Measurements from ENCODE around the gene SLC25A22. TPM values are rescaled to one million over a fixed set of nuclear protein-coding genes. Genes with fewer than 3 reads are reported as not detected.

SLC25A22 gene
- total RNA-seq, 1 donor from 2014 or later: 8.0 TPM

DNA sequence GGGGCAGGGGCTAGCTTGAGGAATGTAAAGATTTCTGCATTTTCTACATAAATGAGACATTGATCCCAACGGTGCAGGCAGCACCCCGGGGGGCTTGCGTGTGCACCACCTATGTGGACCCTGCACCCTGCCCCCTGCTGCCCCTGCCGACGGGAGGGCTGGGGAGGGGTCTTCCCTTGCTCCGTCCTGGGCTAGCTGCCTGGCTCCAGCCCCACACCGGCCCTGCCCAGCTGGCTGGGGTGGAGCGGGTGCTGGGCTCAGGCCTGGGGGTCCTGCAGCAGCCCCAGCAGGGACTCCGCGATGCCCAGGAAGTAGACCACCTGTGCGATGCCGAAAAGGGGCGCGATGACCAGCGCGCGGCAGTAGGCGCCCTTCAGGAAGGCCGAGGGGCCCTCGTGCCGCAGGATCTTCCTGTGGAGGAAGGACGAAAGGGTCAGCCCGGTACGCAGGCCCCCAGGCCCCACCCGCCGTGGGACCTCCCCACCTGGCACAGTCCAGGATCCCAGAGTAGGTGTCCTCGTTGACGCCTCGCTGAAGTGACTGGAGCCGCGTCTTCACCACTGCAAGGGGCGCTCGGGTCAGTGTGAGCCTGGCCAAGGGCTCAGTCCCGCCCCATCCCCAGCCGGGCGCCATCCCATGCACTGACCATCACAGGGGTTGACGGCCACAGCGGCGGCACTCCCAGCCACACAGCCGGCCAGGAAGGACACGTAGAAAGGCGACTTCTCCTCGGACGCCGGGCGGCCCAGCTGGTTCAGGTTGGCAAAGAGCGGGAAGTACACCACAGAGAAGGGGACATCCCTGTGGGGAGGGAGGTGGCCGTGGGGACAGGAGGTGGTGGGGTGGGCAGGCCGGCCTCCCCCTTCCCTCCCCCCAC, 6.2 kb downstream of the SLC25A22 start:
- DNase-seq (ENCODE audit: low read depth): no peak

DNA sequence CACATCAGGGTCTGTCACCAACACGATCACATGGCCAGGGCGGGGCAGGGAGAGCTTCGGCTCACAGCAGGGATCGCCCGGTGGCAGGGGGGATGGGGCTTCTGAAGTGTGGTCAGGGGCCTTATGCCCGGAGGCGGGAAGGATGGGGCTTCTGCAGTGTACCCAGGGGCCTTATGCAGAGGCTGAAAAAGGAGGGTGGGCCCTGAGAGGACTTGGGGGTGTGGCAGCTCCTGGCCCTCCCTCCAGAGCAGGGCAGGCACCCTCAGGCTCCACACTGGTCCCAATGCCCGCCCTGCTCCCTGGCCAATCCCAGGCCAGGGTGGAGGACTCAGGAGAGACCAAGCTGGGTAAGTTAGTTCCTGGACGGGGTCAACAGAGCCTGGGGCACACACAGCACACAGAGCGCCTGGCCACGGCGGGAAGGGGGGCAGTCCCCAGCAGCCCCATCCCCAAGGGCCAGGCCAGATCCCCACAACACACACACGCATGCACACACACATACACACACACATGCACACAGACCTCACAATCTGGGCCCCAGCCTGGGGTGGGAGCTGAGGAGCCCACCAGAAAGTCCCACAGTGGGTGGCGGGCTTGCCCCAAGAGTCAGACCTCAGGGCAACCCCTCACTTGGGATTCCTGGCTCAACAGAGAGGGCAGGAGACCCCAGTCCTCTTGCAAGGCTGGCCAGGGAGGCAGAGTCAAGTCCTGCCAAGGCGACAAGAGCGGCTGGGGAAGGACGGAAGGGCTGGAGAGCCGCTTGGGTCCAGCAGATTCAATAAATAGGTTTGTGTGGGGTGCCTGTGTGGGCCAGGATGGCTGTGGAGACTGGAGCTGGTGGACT, 7.1 kb downstream of the SLC25A22 start:
- peak; percentile 40 for DNase-seq (ENCODE audit: low read depth)

DNA sequence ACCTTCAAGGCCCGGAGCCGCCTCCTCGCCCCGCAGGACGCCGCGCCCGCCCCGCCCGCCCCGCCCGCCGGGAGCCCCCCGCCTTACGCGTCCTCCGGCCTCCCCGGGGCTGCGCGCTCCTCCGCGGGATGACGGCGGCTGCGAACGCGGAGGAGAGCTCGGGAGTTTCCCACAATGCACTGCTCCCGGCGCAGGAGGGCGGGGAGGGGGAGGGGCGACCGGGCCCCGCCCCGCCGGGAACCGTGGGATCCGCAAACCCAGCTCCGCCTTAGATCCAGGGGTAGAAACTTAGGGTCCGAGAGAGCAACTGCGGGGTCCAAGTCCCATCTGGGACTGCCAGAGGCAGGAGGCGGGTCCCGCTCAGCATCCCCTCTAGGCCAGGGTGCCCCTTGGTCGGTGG, 8.1 kb downstream of the SLC25A22 start, which contains the start of gene CEND1:
Gene CEND1, minus strand, starts transcription at position 148 of the 400 bp plus-strand sequence. CDS start 1,514 bp downstream, outside the sequence.
- peak; percentile 52 for DNase-seq (ENCODE audit: low read depth)

DNA sequence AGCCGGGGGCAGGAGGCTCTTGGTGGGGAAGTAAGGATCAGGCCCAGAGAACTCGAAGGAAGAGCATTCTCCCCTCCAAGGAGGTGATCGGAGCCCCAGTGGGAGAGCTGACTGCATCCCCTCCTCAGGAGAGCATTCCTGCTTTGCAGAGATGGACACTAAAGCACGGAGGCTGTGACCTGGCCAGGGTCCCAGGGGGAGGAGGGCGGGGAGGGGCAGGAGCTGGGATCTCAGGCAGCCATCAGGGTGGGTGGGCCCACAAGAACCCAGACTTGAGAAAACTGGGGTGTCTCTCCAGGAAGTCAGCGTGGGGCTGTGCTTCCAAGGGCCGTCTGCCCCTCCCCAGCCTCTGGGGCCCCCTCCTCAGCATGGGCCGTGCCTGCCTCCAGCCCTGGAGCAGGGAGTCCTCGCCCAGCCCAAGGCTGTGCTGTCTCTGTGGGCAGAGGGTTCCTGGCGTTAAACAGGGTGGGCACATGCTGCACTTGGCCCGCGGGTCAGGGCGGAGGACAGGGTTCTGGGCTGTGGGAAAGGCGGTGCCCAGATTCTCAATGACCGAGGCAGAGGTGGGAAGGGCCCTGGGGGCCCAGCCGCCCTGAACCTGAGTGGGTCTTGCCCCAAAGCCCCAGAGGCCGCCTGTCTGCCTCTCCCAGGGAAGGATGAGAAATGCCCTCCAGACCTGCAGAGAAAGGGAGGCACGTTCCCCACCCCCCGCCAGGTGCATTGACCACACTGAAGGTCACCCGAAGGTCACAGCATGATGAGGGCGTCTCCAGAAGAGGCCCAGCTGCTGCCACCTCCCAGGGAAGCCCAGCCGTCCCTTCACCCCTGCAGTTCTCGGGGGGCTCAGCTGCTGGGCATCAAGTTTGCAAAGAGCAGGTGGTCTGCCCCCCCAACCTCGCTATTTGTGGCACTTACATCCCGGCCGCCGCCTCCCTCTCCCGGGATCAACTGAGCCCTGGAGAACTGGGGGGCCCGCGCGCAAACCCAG, 8.8 kb downstream of the SLC25A22 start:
- peak; percentile 50 for DNase-seq (ENCODE audit: low read depth)

DNA sequence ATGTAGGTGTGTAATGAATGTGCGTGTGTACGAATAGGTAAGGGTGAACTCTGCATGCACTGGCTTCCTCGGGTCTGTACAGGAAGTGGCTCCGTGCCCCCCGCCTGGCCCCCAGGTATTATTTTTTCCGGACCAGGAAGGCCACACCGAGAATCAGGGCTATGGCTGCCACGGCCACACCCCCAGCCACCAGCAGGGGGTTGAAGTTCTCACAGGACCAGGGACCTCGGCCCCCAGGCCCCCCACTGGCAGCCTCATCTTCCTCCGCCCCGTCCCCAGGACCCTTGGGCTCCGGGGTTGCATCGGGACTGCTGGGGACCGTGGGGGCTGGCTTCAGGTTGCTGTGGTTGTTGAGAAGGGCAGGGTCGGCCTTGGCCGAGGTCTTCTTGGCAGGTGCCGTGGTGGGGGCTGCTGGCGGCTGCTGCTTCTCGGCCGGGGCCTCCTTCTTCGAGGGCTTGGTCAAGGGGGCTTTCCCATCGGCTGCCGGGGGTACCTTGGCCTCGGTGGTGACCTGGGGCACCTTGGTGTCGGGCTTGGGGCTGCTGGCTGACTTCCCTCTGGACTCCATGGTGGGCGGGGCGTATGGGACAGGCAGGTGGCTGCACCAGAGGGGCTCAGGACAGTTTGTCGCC, 10.0 kb downstream of the SLC25A22 start:
- no peak for DNase-seq (ENCODE audit: low read depth)

DNA sequence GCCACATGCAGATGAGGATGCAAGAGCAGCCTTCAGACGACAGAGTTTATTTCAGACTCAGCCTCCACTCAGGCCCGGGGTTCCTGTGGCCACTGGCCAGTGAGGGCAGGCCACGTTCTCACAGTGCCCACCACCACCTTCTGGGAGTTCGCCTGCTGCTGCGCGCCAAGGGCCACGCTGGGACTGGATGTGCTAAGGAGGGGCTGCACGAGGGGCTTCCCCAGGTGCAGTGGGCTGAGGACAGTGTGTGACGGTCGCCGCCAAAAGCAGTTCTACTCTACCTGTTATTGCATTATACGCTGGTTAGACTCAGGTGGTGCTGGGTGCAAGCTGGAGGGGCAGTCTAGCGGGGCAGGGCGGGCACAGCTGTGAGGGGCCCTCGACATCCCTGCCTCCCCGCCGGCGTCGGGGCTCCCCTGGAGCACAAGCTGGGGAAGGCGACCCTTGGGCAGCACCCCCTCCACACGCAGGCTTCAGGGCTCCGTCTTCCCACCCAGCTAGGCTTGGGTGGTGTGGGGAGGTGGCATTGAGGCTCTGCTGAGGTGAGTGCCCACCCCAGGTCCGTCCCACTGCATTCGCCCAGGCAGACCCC, 10.9 kb downstream of the SLC25A22 start:
- DNase-seq (ENCODE audit: low read depth): no peak

DNA sequence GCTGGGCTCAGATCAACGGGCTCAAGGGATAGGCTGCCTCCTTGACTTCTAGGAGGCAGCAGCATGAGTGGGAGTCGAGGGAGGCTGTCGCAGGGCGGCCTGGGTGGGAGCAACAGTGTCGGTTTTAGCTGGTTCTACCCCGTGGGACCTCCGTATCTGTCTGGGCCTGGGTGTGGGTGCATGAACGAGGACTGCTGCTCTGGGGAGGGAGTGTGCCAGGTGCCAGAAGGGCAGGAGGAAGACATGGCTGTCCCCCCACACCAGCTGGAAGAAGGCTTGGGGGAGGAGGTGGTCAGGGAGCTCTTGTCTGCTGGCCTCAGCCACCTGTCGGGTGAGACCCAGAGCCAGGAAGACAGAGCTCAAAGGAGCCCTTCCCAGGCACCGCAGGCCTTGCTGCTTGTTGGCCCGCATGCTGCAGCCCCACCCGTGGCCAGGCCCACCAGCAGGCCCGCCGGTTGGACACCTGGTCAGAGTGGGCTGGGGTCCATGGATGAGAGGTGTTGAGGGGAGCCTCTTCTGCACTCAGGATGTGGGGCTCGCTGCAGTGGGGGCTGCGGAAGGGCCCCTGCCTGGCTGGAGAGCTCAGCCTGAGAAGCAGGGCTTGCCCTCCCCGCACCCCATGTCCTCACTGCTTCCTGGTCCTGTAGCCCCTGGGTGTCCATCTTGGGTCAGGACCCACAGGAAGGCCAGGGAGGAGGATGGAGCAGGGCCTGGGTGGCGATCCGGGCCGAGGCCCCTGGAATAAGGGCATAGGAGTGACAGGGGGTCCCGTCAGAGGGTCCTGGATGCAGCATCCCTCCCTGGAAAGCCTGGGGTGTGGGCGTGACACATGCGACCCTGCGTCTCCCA, 11.6 kb downstream of the SLC25A22 start:
- DNase-seq (ENCODE audit: low read depth): peak; percentile 78

DNA sequence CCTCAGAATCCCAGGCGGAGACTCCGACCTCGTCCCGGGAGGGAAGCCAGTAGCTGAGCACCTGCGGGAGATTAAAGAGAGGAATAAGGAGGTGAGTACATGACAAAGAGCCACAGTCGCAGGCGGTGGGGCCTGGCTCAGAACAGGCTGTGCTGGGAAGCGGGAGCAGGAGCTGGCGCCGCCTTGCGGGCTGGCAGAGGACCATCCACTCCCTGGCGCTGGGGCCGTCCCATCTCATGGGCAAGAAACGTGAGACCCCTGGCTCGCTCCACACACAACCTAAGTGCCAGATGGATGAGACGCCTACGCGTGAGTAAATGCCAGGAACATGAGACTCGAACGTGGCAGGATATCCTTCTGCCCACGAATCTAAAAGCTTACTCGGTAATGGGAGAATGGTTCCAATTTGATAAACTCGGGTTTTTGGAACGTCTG, 14.5 kb downstream of the SLC25A22 start:
- DNase-seq (ENCODE audit: low read depth): peak; percentile 32

DNA sequence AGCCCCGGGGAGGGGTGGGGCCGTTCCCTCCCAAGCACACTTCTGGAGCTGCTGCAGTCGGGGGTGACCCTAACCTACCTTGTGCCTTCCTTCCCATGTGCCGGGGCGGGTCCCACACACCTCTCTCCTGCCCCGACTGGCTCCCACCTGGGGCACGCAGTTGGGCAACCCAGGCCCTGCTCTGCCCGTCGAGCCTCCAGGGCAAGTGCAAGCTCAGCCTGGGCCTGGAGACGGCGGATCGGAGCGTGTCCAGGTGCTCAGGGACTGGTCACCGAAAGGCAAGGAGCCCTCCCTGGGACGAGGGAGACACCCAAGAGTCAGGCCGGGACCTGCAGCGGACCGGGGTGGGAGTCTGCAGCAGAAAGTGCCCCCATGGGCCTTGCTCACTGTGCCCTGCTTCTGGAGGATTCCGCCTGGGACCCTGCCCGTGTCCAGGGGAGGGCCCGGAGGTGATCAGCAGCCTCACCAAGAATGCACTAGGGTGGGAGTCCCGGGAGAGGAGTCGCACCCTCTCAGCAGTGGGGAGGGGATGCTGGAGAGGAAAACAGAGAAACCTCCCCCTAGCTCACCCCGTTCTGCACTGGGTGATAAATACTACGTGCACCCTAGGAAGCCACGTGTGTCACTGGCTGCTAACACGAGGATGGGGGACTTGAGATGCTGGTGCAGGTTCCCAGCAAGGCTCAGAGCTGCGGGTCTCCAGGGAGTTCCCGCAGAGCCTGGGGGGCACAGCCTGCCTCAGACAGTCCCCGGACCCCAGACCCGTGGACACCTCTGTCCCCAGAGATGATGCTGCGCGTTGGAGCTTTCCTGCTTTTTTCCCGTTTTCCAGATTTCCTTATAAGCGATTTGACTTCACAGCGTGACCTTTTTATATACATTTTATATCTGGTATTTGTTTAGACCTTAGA, 15.6 kb downstream of the SLC25A22 start:
- no peak for DNase-seq (ENCODE audit: low read depth)

DNA sequence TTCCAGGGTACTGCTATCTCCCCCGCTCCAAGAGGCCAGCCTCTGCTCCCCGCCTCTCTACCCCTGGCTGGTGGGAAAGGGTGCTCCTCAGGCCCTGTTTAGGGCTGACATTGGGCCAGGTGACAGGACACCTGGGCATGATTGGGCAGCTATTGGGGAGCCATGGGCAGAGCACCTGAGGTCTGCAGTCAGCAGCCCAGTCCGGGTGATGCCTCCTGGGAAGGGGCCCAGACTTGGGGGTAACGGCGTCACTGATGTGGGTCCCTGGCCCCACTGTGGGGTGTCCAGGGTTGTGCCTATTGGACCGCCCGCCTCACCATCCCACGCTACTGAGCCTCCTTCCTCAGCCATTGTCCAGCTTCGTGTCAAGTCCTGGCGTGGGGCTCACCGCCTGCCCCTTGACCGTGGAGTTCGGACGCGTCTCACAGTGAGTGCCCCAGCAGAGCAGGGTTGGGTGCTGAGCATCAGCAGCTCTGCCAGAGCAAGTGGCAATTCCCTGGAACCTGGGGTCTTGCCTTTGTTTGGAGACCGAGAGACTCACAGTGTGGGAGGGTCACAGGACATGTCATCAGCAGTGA, 18.0 kb downstream of the SLC25A22 start:
- no peak for DNase-seq (ENCODE audit: low read depth)

DNA sequence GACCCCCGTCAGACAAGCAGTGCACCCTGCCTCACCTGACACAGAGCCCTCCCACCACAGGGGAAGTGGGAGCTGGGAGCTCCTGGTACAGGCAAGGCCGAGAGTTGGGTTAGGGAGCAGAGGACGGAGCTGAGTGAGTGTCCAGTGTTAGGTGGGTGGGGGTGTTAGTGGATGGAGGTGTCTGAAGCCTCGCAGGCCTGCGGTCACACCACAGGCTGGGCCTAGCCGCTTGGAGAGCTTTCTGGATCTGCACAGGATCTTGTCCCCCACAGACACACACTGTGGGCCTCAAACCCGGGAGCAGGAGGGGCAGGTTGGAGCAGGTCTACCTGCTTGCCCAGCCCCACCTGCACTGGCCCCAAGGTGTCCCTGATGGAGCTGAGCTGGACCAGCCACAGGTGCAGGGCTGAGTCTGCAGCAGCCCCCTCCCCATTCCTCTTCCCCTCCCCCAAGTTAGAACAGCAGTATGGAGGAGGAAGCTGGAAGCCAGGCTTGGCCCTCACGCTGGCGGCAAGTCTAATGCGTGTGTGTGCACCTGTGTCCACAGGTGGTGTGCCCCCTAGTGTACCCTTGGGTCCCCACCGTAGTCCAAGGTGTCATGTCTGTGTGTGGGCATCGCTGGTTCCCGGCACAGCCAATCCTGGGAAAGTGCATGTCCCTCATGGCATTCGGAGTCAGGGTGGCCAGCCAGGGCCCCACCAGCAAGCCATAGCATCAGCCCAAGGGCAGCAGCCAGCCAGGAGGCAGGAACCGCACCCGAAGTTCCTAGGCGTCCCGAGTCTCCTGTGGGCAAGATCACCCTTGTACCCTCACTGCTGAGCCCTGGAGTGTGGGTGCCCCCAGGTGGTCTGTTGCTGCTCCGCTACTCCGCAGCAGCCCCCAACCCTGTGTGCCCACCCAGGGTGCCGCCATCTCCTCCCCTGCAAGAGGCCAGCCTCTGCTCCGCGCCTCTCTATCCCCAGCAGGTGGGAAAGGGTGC, 18.8 kb downstream of the SLC25A22 start:
- DNase-seq (ENCODE audit: low read depth): no peak

DNA sequence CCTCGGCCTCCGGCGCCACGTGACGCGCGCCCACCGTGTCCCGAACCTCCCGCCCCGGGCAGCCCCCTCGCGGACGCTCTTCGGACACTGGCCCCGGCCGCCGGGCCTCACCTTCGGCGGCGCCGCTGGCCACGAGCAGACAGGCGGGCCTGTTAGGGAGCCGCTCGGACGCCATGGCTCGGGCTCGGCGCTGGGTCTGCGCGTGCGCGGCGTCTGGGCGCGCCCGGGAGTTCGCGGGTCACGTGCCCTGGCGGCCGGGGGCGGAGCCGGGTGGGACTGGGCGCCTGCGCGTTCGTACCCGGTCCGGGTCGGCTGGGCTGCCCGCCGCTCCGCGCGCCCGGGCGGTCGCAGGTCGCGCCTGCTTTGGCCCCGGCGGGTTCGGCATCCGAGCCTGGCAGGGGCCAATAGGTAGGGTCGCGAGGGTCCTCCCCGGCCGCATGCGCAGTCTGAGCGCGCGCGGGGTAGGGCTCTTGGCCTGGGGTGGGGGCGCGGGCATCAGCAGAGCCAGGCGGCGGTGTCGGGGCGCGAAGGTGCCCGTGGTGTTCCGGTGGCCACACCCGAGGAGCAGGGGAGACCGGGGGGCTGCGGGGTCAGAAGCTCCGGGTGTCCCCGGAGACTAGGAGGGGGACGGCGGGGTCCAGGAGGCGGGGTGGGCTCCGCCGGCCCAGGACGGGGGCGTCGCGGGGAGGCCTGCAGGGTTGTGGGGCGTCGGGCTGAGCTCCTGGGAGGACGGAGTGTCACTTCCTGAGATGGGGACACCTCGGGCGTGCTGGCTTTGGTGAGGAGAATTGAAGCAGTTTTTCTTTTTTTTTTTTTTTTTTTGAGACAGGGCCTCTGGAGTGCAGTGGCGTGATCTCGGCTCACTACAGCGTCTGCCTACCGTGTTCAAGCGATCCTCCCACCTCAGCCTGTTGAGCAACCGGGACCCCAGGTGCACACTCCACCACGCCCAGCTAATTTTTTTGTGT, 20.5 kb downstream of the SLC25A22 start, which contains the start of gene GATD1:
Gene GATD1, minus strand, starts transcription at position 200 of the 968 bp plus-strand sequence. Its CDS starts 25 bp downstream, at position 175.
- peak; percentile 88 for DNase-seq (ENCODE audit: low read depth)

DNA sequence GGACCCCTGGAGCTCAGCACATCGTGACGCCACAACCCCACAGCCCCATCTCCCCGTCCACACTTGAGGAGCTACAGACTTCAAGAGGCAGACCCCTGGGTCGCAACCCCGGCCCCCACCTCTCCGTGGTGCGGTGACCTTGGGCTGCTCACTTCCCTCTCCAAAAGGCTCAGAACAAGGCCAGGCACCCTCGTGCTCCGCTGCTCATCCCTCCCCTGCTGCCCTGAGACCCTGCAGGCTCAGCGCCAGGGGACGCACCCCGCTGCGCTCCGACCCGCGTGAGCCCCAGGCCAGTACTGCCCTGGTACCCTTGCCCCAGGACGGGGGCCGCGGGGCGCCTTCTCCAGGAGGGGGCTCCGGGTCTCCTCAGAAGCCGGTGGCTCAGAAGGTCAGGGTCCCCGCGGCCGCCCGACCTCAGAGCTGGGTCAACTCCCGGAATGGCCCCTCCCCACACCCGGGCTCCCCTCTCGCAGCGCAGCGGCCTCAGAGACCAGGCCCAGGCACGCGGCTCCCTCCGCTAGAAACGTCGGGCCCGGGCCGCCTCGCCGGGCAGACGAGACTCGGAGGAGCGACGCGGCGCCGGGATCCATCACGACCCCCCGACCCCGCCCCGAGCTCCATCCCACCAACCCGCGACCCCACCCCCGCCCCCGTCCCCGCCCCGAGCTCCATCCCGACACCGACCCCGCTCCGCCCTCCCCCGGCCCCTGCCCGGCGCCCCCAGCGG, 21.4 kb downstream of the SLC25A22 start:
- DNase-seq (ENCODE audit: low read depth): no peak

DNA sequence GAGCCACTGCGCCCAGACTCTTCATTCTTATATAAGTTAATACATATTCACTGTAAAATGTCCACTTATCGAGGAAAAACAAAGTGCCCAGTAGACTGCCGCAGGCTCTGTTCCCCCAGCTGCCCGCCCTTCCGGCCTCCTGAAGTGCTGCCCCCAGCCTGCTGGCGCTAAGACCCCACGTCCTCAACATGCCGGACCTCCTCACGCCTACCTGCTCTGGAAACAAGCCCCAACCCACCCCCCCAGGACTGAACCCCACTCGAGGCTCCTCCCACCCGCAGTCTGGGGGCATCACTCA, 21.9 kb downstream of the SLC25A22 start:
- no peak for DNase-seq (ENCODE audit: low read depth)
